HCT116 (cell line): Measurements from ENCODE around the gene MED12.

Experiments used
- ATF3 ChIP-seq: IDR thresholded peaks from 2 replicates; pipeline ENCODE4 v1.6.1; 2012
- CBX3 ChIP-seq: IDR thresholded peaks from 2 replicates; pipeline ENCODE4 v1.6.1; 2012; ENCODE audit warnings: low read depth
- CTCF ChIP-seq, 3 experiments: fragments of 200-600 bp in 1 of 3; sonication (generic) in 1 of 3; IDR thresholded peaks in 2 of 3; conservative IDR thresholded peaks in 1 of 3; 2 replicates each; pipeline ENCODE4 v1.5.1; 2012 to 2017; ENCODE audit warnings: low read depth in 2 of 3, low read length in 2 of 3, antibody characterized with exemption in 1 of 3, borderline replicate concordance in 1 of 3, control low read depth in 1 of 3, mild to moderate bottlenecking in 1 of 3, mixed read lengths in 1 of 3, mixed run types in 1 of 3, moderate library complexity in 1 of 3; ENCODE audit not compliant: insufficient read depth in 1 of 3
- ELF1 ChIP-seq: IDR thresholded peaks from 2 replicates; pipeline ENCODE4 v1.6.1; 2012; ENCODE audit warnings: low read depth, borderline replicate concordance
- EZH2 ChIP-seq: fragments of 200-600 bp; sonication (generic); IDR thresholded peaks from 2 replicates; pipeline ENCODE4 v1.6.1; 2017; ENCODE audit warnings: antibody characterized with exemption, mixed run types
- EZH2phosphoT487 ChIP-seq: fragments of 200-600 bp; IDR thresholded peaks from 2 replicates; pipeline ENCODE4 v1.6.1; 2018; ENCODE audit warnings: antibody characterized with exemption, borderline replicate concordance
- JUND ChIP-seq: IDR thresholded peaks from 2 replicates; pipeline ENCODE4 v1.6.1; 2012
- MAX ChIP-seq: IDR thresholded peaks from 2 replicates; pipeline ENCODE4 v1.6.1; 2012
- POLR2A ChIP-seq: IDR thresholded peaks from 2 replicates; pipeline ENCODE4 v1.7.0; 2011; ENCODE audit warnings: borderline replicate concordance; ENCODE audit not compliant: insufficient read depth, insufficient read length; ENCODE audit errors: extremely low read depth
- SRF ChIP-seq: IDR thresholded peaks from 2 replicates; pipeline ENCODE4 v1.6.1; 2012; ENCODE audit warnings: low read depth
- ZBTB33 ChIP-seq: IDR thresholded peaks from 2 replicates; pipeline ENCODE4 v1.6.1; 2011; ENCODE audit warnings: mild to moderate bottlenecking, low read length, moderate library complexity; ENCODE audit not compliant: insufficient replicate concordance; ENCODE audit errors: extremely low read depth

GRCh38 chrX:71177327-71177726, 58.9 kb downstream of the MED12 start:
- TF ChIP-seq POLR2A (no peak), CTCF (IDR thresholded peaks at IDR 0.05 in 2 of 3, conservative IDR thresholded peaks at IDR 0.05 in 1 of 3; ENCODE audit: borderline replicate concordance in 1 of 3, insufficient read depth in 1 of 3, low read depth in 2 of 3, low read length in 2 of 3) (no peak), EZH2 (no peak), ATF3 (no peak), MAX (no peak), SRF (no peak), EZH2phosphoT487 (no peak), JUND (no peak), CBX3 (no peak), ELF1 (no peak), ZBTB33 (no peak)
